AG10803 (cell line): ENCODE measurements around the gene UROC1.

ENCODE experiments used
- DNase-seq: peaks from one replicate; pipeline ENCODE4 v3.0.0; 2010; ENCODE audit warnings: low read depth
- H3K4me3 ChIP-seq: 2 replicates; pipeline ENCODE4 v1.5.1; 2011; ENCODE audit warnings: mild to moderate bottlenecking, low read length, control low read depth
- TF ChIP-seq, protein P1 (sequence below): conservative IDR thresholded peaks from 2 replicates; pipeline ENCODE4 v1.5.1; 2011; ENCODE audit warnings: mild to moderate bottlenecking, low read length, control low read depth, inconsistent platforms

UROC1 gene

DNA sequence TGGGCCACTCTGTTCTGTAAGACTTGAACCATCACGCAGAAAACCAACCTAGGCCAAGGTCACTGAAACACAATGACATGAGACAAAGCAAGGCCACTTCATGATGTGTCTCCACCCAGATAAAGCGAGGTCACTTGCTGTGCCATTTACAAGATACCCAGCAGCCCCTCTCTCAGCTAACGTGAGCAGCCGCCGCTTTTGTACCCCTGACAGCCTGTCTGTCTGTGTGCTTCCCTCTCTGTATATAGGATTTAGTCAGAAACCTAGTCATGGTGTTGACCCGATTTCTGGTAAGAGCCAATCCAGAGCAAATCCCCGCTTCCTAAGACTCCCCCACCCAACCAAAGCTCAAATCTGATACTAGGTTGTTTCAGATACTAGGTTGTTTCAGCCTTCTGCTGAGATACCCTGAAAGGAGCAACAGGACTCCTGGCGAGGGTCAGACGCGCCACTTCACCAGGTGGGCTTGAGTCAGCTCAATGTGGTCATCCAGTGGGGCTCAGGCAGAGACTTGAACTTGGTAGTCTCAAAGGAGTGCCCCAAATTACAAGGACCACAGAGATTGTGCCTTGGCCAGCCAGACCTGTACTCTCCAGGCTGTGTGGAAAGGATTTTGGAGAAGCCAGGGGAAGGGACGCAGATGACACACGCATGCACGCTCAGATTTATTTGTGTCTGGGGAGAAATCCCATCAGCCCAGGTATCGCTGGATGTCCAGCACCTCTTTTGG, 38.8 kb downstream of the UROC1 start:
- TF ChIP-seq, protein P1, sequence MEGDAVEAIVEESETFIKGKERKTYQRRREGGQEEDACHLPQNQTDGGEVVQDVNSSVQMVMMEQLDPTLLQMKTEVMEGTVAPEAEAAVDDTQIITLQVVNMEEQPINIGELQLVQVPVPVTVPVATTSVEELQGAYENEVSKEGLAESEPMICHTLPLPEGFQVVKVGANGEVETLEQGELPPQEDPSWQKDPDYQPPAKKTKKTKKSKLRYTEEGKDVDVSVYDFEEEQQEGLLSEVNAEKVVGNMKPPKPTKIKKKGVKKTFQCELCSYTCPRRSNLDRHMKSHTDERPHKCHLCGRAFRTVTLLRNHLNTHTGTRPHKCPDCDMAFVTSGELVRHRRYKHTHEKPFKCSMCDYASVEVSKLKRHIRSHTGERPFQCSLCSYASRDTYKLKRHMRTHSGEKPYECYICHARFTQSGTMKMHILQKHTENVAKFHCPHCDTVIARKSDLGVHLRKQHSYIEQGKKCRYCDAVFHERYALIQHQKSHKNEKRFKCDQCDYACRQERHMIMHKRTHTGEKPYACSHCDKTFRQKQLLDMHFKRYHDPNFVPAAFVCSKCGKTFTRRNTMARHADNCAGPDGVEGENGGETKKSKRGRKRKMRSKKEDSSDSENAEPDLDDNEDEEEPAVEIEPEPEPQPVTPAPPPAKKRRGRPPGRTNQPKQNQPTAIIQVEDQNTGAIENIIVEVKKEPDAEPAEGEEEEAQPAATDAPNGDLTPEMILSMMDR = no peak
- no peak for DNase-seq
- no peak overlapping the region for H3K4me3 ChIP-seq

DNA sequence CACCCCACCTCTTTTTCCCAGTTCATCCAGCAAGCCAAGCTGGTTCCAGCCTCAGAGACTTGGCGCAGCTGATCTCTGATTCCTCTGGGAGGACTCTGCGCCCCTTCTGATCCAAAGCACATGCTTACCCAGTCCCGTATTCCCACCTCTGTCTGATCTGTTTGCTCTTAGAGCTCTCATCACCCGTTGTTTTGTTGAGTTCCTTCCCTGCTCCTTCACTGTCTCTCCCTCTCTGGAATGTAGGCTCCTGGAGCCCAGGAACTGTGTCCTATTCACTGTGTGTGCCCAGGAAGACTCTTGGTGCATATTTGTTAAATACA, 40.6 kb downstream of the UROC1 start:
- TF ChIP-seq, protein P1 = no peak
- no peak for DNase-seq
- no peak overlapping the region for H3K4me3 ChIP-seq

DNA sequence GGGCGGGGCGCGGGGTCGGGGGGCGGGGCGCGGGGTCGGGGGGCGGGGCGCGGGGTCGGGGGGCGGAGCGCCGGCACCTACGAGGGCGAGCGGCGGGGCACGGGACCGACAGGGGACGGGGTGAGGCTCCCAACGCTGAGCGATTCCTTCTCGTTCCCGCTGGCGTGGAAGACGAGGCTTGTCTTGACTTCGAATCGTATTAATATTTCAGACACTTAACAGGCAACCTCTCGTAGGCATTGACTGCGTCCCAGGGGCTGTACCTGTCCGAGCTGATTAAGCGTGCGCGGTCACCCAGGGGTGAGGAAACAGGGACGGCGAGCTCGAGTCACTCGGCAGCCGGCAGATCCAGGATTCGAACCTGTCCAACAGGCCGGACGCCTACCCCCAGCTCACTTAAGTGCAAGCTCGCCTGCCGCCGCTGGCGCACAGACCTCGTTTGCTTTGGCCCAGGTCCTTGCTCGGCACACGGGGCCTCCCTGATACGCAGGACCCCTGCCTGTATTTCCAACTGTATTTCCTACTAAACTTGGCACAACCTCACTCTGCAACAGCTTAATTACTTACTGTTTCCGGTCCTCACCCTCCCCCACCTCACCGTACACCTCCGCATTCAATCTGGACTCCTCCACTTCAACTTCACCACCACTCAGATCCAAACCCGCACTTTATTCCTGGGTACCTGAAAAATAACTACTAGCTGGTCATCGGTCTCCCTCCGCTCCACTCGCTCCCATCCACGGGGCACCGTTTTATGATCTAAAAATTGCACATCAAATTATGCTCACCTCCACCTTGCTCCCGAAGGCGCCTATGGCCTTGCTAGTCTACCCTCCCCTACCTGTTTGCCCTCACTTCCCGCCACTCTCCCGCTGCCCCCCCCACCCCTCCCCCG, 41.2 kb downstream of the UROC1 start:
- TF ChIP-seq, protein P1 = no peak
- peak overlapping the region; percentile 88 for H3K4me3 ChIP-seq
- DNase-seq = peak; percentile 13

DNA sequence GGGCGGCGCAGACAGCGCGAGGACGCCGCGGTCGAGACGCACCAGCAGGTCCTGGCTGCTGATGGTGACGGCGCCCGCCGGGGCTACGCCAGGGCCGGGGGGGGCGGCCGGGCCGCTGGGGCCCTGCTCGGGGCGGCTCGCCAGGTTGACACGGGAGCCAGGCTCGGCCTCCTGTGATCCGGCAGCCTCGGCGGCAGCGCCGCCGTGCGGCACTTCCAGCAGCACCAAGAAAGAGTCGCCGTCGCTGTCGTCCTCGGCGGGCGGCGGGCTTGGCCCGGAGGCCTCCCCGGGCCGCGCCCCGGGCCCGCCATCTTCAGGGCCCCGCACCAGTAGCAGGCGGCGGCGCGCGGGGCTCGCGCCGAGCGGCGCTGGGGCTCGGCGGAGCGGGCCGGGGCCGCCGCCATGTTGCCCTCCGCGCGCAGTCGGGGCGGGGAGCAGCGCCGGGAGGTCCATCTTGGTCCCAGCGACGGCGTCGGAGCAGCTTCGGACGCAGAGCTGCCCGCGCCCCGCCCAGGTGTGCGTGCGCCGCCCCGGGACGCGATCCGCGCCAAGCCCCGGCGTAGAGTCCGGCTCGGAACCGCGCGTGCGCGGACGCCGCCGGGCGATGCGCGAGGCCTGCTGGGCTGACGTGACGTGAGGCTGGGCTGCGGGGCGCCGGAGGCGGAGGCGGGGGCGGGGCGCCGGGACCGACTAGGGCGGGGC, 42.0 kb downstream of the UROC1 start, which contains the start of gene ZXDC:
TSS of gene ZXDC (minus strand) at position 479 of the 702 bp plus-strand sequence. CDS start at position 453, 26 bp downstream.
- TF ChIP-seq, protein P1 = peak; percentile 43
- peak within 1 kb of the TSS; percentile 88 for H3K4me3 ChIP-seq
- DNase-seq = peak; percentile 93

DNA sequence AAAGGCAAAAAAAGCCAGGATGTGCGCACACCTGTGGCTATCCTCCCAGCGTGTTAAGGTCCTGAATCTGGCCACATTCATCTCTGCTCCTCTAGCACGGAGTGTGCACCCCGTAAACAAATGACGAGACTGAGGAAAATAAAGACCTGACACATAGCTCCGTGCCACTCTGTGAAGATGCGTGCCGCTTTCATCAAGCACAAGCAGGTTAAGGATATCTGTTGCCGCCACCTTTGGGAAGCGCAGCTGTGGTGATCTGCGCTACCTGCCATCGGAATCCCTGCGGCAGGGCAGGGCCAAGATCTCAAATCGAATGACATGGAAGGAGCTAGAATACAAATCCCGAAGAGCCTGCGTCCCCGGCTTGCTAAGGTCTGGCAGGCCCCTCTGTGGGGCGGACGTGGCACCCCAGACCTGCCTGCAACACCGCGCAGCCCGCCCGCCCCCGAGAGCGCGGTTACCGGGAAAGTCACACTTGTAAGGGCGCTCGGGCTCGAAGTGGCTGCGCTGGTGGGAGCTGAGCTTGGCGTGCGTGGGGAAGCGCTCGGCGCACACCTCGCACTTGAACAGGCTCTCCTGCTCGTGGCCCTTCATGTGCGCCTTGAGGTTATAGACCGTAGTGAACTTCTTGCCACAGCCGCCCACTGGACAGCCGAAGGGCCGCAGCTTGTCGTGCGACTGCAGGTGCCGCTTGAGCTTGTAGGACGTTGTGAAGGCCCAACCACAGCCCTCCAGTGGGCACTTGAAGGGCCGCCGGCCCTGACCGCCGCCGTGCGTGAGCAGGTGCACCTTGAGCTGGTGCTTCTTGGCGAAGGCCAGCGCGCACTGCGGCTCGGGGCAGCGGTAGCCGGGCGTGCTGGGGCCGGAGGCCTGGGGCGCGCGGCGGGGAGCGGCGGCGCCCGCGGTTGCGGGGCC, 42.8 kb downstream of the UROC1 start:
- H3K4me3 ChIP-seq = peak overlapping the region; percentile 84
- TF ChIP-seq, protein P1 = no peak
- DNase-seq = peak; percentile 37
